ENCODE data around the gene KCNIP1.

DNA sequence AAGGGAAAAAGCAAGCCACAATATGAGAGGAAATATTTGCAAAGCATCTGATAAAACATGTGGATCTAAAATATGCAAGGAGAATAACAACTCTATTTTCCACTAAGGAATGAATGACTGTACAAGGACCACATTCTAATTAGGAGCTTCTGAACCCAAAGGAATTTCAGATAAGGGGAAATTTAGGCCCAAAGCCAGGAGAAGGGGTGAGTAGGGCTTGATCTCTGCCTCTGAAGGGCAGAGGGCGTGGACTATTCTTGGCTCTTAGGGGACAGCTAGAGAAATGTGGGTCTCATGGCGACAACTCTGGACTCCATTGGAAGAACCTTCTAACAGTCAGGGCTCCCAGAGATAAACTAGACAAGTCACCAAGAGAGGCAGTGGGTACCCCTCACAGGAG, 147.0 kb downstream of the KCNIP1 start:
- TF ChIP-seq, protein P1, sequence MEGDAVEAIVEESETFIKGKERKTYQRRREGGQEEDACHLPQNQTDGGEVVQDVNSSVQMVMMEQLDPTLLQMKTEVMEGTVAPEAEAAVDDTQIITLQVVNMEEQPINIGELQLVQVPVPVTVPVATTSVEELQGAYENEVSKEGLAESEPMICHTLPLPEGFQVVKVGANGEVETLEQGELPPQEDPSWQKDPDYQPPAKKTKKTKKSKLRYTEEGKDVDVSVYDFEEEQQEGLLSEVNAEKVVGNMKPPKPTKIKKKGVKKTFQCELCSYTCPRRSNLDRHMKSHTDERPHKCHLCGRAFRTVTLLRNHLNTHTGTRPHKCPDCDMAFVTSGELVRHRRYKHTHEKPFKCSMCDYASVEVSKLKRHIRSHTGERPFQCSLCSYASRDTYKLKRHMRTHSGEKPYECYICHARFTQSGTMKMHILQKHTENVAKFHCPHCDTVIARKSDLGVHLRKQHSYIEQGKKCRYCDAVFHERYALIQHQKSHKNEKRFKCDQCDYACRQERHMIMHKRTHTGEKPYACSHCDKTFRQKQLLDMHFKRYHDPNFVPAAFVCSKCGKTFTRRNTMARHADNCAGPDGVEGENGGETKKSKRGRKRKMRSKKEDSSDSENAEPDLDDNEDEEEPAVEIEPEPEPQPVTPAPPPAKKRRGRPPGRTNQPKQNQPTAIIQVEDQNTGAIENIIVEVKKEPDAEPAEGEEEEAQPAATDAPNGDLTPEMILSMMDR (IDR thresholded peaks at IDR 0.05) = no peak
- TF ChIP-seq POLR2AphosphoS5 (IDR thresholded peaks at IDR 0.05; ENCODE audit: low read depth, low read length) = no peak
- TF ChIP-seq, protein P2, sequence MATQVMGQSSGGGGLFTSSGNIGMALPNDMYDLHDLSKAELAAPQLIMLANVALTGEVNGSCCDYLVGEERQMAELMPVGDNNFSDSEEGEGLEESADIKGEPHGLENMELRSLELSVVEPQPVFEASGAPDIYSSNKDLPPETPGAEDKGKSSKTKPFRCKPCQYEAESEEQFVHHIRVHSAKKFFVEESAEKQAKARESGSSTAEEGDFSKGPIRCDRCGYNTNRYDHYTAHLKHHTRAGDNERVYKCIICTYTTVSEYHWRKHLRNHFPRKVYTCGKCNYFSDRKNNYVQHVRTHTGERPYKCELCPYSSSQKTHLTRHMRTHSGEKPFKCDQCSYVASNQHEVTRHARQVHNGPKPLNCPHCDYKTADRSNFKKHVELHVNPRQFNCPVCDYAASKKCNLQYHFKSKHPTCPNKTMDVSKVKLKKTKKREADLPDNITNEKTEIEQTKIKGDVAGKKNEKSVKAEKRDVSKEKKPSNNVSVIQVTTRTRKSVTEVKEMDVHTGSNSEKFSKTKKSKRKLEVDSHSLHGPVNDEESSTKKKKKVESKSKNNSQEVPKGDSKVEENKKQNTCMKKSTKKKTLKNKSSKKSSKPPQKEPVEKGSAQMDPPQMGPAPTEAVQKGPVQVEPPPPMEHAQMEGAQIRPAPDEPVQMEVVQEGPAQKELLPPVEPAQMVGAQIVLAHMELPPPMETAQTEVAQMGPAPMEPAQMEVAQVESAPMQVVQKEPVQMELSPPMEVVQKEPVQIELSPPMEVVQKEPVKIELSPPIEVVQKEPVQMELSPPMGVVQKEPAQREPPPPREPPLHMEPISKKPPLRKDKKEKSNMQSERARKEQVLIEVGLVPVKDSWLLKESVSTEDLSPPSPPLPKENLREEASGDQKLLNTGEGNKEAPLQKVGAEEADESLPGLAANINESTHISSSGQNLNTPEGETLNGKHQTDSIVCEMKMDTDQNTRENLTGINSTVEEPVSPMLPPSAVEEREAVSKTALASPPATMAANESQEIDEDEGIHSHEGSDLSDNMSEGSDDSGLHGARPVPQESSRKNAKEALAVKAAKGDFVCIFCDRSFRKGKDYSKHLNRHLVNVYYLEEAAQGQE (IDR thresholded peaks at IDR 0.05; ENCODE audit: low read depth, low read length) = no peak

All from SK-N-SH (cell line).